22Rv1 (cell line): Measurements from ENCODE around the gene SCAPER.

Source experiments
- H3K27ac ChIP-seq: fragments of 450-650 bp; 2 replicates; pipeline ENCODE4 v1.5.1; 2017
- ZFX ChIP-seq: fragments of 450-650 bp; IDR thresholded peaks from 2 replicates; pipeline ENCODE4 v1.6.1; 2017; ENCODE audit warnings: antibody characterized with exemption, borderline replicate concordance
- TF ChIP-seq, protein P1 (sequence below): fragments of 450-650 bp; IDR thresholded peaks from 2 replicates; pipeline ENCODE4 v1.5.1; 2017; ENCODE audit warnings: mild to moderate bottlenecking

Gene SCAPER

DNA sequence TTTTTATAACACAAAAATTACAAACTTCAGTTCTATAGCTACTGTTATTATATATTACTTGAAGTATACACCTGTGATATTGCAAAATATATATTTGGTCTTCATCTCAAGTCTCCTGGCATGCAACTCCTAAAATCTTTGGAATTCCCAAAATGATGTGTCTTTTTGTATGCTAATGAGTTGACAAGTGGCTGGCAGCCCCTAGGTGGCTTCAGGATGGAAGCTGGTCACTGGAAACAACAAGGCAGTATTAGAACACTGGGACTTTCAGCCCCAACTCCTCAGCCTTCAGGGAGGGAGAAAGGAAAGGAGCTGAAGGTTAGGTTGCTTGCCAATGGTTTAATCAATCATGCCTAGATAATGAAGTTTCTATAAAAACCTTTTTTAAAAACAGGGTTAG is 112.0 kb downstream of the SCAPER start:
- H3K27ac ChIP-seq, result no peak overlapping the region

DNA sequence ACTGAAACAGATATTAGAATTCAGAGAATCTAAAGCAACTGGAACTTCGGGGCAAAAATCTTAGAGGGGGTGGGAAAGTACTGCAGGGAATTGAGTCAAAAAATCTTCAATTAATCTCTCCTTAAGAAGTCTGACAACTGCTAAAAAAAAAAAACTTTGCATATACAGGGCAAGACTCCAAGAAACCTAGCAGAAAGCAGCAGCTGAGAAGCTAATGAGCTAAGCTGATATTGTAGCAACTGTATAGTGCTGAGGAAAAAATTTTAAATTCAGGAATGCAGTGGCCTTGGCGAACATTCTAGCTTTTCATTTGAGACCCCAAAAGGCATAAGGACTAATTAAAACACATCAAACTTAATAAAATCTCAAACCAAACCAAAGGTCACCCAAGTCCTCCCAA is 113.6 kb downstream of the SCAPER start:
- H3K27ac ChIP-seq, result no peak overlapping the region
- TF ChIP-seq, protein P1, sequence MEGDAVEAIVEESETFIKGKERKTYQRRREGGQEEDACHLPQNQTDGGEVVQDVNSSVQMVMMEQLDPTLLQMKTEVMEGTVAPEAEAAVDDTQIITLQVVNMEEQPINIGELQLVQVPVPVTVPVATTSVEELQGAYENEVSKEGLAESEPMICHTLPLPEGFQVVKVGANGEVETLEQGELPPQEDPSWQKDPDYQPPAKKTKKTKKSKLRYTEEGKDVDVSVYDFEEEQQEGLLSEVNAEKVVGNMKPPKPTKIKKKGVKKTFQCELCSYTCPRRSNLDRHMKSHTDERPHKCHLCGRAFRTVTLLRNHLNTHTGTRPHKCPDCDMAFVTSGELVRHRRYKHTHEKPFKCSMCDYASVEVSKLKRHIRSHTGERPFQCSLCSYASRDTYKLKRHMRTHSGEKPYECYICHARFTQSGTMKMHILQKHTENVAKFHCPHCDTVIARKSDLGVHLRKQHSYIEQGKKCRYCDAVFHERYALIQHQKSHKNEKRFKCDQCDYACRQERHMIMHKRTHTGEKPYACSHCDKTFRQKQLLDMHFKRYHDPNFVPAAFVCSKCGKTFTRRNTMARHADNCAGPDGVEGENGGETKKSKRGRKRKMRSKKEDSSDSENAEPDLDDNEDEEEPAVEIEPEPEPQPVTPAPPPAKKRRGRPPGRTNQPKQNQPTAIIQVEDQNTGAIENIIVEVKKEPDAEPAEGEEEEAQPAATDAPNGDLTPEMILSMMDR, result no peak
- no peak for TF ChIP-seq ZFX

More for the DNA sequence above, 112.0 kb downstream of the SCAPER start:
- no peak for TF ChIP-seq ZFX
- TF ChIP-seq, protein P1, result no peak

DNA sequence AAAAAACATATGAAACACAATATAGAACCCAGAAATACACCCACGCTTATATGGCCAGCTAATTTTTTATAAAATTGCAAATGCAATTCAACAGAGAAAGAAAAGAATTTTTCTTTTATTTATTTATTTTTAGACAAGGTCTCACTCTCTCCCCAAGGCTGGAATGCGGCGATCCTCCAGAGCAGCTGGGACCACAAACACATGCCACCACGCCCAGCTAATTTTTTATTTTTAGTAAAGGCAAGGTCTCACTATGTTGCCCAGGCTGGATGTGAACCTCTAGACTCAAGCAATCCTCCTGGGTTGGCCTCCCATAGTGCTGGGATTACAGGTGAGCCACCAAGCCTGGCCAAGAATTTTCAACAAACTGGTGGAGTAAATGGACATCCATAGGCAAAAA is 117.9 kb downstream of the SCAPER start:
- H3K27ac ChIP-seq, result no peak overlapping the region
- TF ChIP-seq, protein P1, result no peak
- TF ChIP-seq ZFX, result no peak

DNA sequence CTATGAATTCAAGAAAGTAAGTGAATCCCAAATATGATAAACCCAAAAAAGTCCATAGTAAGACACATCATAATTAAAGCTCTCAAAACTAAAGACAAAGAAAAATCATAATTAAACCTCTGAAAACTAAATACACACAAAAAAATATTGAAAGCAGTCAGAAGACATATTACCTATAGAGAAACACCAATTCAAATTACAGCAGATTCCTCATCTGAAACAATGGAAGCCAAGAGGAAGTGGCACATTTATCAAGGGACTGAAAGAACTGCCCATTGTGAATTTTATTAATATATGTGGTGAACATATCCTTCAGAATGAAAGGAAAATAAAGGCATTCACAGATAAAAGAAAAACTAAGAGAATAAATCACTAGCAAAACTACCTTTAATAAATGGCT is 128.2 kb downstream of the SCAPER start:
- H3K27ac ChIP-seq, result no peak overlapping the region
- no peak for TF ChIP-seq ZFX
- TF ChIP-seq, protein P1, result no peak

DNA sequence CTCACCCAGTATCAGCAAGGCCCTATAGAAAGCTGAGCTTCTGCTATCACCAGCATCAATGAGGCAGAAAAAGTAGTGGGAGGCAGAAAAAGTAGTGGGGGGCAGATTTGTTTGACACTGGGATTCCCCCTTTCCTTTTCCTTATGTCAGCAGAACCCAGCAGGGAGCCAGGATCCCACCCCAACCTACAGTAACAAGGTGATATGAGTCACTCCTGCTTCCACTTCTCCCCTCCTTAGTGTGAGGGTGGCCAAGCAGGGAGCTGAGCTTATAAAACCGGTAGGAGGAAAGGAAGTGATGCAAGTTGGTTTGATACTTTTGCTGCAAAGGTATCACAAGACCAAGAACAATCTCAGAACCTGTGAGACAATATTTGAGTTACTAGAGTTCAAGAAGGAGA is 128.7 kb downstream of the SCAPER start:
- H3K27ac ChIP-seq, result no peak overlapping the region
- TF ChIP-seq, protein P1, result no peak
- TF ChIP-seq ZFX, result no peak

DNA sequence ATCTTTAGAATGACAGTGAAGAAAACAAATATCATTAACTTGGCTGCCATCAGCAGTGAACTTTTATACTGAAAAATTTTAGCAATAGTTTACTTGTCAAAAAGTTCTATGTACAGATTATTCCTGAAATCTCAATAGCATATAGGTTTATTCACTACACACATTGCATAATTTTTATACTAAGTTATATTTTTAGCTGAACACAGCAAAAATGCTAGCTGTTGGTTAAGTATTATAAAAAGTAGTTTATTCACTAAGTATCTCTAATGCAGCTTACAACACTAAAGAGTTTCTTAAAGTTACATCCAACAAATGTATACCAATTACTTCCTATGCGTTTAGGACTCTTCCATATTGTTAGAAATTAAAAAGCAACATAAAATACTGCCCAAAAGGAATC is 131.9 kb downstream of the SCAPER start:
- no peak overlapping the region for H3K27ac ChIP-seq
- no peak for TF ChIP-seq ZFX
- TF ChIP-seq, protein P1, result no peak

DNA sequence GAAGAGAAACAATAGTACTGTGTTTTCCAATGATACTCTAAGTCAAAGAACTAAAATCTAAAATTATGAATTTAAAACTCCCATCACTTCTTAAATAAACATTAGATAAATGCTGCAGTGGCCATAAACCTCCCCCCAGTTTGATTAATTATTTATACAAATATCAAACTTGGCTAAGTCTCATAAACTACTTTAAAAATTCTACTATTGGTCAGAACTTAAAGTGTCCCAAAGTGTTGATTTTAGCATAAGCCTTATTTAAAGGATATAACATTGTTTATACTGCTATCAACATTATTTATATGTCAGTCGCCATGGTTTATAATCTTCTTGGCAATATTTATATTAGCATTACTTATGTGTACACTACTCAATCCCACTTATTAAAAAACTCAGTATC is 132.4 kb downstream of the SCAPER start:
- TF ChIP-seq, protein P1, result no peak
- no peak for TF ChIP-seq ZFX
- no peak overlapping the region for H3K27ac ChIP-seq
